Transverse colon (tissue), 4 donors: ENCODE measurements around the gene HELB.

Experiments
- CTCF ChIP-seq, 5 experiments: fragments of 200-600 bp in 3 of 5; fragments of 450-650 bp in 2 of 5; sonication (generic) in 3 of 5; IDR thresholded peaks; 1 replicate in 2 of 5; 2 replicates in 3 of 5; pipeline ENCODE4 v1.5.1; 2016 to 2017; ENCODE audit warnings: antibody characterized with exemption in 5 of 5, inconsistent platforms in 3 of 5, mild to moderate bottlenecking in 2 of 5, moderate library complexity in 1 of 5
- EP300 ChIP-seq: sonication (generic); formaldehyde crosslinking; IDR thresholded peaks from one replicate; pipeline ENCODE4 v1.6.1; 2017; ENCODE audit warnings: antibody characterized with exemption, low read depth
- POLR2A ChIP-seq: fragments of 450-650 bp; IDR thresholded peaks from one replicate; pipeline ENCODE4 v1.6.1; 2016; ENCODE audit warnings: antibody characterized with exemption, mild to moderate bottlenecking, moderate library complexity
- POLR2AphosphoS5 ChIP-seq, 3 donors: sonication (generic); formaldehyde crosslinking; IDR thresholded peaks; one replicate each; pipeline ENCODE4 v1.6.1; 2016; ENCODE audit warnings: antibody characterized with exemption in 3 of 3

GRCh38 chr12:66359300-66359699 is 57.0 kb downstream of the HELB start:
- TF ChIP-seq EP300, result no peak
- TF ChIP-seq CTCF (IDR thresholded peaks at IDR 0.05), result no peak
- no peak for TF ChIP-seq POLR2A
- no peak for TF ChIP-seq POLR2AphosphoS5 (IDR thresholded peaks at IDR 0.05)
